ENCODE data around the gene SBDS.
"Not testable (repeated sequence)": the region's sequence is repeated elsewhere in the genome, so short reads cannot be mapped to it uniquely, and the experiment has no call there.

DNA sequence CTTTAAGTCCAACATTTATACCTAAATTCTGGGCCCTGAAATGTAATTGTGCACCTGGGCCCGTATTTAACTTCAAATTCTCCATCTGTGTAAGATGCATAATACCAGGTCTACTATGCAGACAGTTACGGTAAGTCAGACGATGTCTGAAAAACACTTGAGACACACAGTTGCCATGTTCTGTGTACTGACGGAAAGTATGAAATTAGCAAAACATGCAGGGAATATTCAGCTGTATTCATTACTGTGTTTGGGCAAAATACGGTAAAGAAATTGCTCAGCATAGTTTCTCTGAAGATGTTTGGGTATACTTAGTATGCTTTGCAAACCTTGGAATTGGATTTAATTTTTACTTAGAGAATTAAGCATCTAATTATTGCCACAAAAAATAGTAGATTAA, 17.1 kb downstream of the SBDS start:
- TF ChIP-seq, protein P1, sequence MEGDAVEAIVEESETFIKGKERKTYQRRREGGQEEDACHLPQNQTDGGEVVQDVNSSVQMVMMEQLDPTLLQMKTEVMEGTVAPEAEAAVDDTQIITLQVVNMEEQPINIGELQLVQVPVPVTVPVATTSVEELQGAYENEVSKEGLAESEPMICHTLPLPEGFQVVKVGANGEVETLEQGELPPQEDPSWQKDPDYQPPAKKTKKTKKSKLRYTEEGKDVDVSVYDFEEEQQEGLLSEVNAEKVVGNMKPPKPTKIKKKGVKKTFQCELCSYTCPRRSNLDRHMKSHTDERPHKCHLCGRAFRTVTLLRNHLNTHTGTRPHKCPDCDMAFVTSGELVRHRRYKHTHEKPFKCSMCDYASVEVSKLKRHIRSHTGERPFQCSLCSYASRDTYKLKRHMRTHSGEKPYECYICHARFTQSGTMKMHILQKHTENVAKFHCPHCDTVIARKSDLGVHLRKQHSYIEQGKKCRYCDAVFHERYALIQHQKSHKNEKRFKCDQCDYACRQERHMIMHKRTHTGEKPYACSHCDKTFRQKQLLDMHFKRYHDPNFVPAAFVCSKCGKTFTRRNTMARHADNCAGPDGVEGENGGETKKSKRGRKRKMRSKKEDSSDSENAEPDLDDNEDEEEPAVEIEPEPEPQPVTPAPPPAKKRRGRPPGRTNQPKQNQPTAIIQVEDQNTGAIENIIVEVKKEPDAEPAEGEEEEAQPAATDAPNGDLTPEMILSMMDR (IDR thresholded peaks at IDR 0.05; ENCODE audit: low read depth, low read length), result not testable (repeated sequence)
- TF ChIP-seq EZH2phosphoT487 (IDR thresholded peaks at IDR 0.05; ENCODE audit: low read depth), result not testable (repeated sequence)

All from OCI-LY3 (cell line).